K562 (cell line): Measurements from ENCODE around the gene REM2. TPM values are rescaled to one million over a fixed set of nuclear protein-coding genes. Genes with fewer than 3 reads are reported as not detected.

Experiments used
- ETS1 ChIP-seq: conservative IDR thresholded peaks from 2 replicates; pipeline ENCODE4 v1.6.1; 2011; ENCODE audit warnings: low read depth, mild to moderate bottlenecking, low read length; ENCODE audit not compliant: control insufficient read depth
- ETV1 ChIP-seq: fragments of 450-650 bp; conservative IDR thresholded peaks from 2 replicates; pipeline ENCODE4 v1.6.1; 2016; ENCODE audit warnings: missing genetic modification characterization, control low read depth, low read depth, missing compliant biosample characterization
- GATA2 ChIP-seq: sonication (generic); formaldehyde crosslinking; IDR thresholded peaks from 2 replicates; pipeline ENCODE4 v1.4.0; 2020; ENCODE audit warnings: mild to moderate bottlenecking, missing genetic modification reagents
- ILK ChIP-seq: fragments of 450-650 bp; IDR thresholded peaks from 2 replicates; pipeline ENCODE4 v1.6.1; 2016; ENCODE audit warnings: missing genetic modification characterization, low read depth, mild to moderate bottlenecking, missing compliant biosample characterization, moderate library complexity, borderline replicate concordance
- KLF13 ChIP-seq: fragments of 450-650 bp; IDR thresholded peaks from 2 replicates; pipeline ENCODE4 v1.6.1; 2016; ENCODE audit warnings: missing genetic modification characterization, low read depth, mild to moderate bottlenecking, missing compliant biosample characterization, moderate library complexity, borderline replicate concordance
- NEUROD1 ChIP-seq: fragments of 150-350 bp; IDR thresholded peaks from 2 replicates; pipeline ENCODE4 v1.6.1; 2014; ENCODE audit warnings: borderline replicate concordance, low read length, low read depth; ENCODE audit not compliant: partially characterized antibody
- PATZ1 ChIP-seq: fragments of 250-450 bp; sonication (Bioruptor Pico); IDR thresholded peaks from 2 replicates; pipeline ENCODE4 v1.5.0; 2020; ENCODE audit warnings: mild to moderate bottlenecking, borderline replicate concordance
- POLR2G ChIP-seq: fragments of 200-400 bp; formaldehyde crosslinking; IDR thresholded peaks from 2 replicates; pipeline ENCODE4 v1.6.1; 2017; ENCODE audit warnings: low read depth, mild to moderate bottlenecking, antibody characterized with exemption, low read length, moderate library complexity
- PRMT5 ChIP-seq: sonication (generic); formaldehyde crosslinking; IDR thresholded peaks from 2 replicates; pipeline ENCODE4 v1.5.0; 2020; ENCODE audit warnings: missing genetic modification reagents
- RFX7 ChIP-seq: fragments of 250-450 bp; sonication (Bioruptor Pico); IDR thresholded peaks from 2 replicates; pipeline ENCODE4 v1.5.1; 2021; ENCODE audit warnings: mild to moderate bottlenecking
- TCF3 ChIP-seq: sonication (generic); formaldehyde crosslinking; IDR thresholded peaks from 2 replicates; pipeline ENCODE4 v1.4.0; 2020; ENCODE audit warnings: mild to moderate bottlenecking, missing genetic modification reagents
- ZBED1 ChIP-seq: IDR thresholded peaks from 2 replicates; pipeline ENCODE4 v1.6.1; 2014
- ZNF184 ChIP-seq: sonication (generic); formaldehyde crosslinking; IDR thresholded peaks from 2 replicates; pipeline ENCODE4 v1.5.0; 2020; ENCODE audit warnings: missing genetic modification reagents
- ZNF699 ChIP-seq: fragments of 250-450 bp; sonication (Bioruptor Pico); IDR thresholded peaks from 2 replicates; pipeline ENCODE4 v1.8.0; 2021; ENCODE audit warnings: mild to moderate bottlenecking, moderate library complexity; ENCODE audit not compliant: insufficient replicate concordance
- ZNF764 ChIP-seq: fragments of 250-450 bp; sonication (Bioruptor Pico); IDR thresholded peaks from 2 replicates; pipeline ENCODE4 v1.4.0; 2020; ENCODE audit warnings: low read depth, mild to moderate bottlenecking, moderate library complexity
- polyA plus RNA-seq, 8 experiments: library from polyadenylated mRNA; depleted of rRNA in 4 of 8; stranded (reverse) in 5 of 8; unstranded in 3 of 8; fragments of >200 nt; fragmentation: Nextera tagmentation in 2 of 8; fragmentation: Illumina TruSeq in 1 of 8; extraction: Ambion mirVana in 2 of 8; extraction: Trizol in 1 of 8; gene quantifications; 2 replicates each; pipeline versions ENCODE4 v1.2.1 to v1.2.3, GENCODE V29; 2011 to 2014; ENCODE audit warnings: inconsistent platforms in 1 of 8, missing spikeins in 1 of 8
- total RNA-seq, 7 experiments: library from RNA; depleted of rRNA in 6 of 7; stranded (reverse); fragments of >200 nt in 6 of 7; fragmentation: Illumina TruSeq in 2 of 7; extraction: Trizol in 2 of 7; gene quantifications; 2 replicates each; pipeline versions ENCODE4 v1.2.1 to v1.2.3, GENCODE V29; 2011 to 2021; ENCODE audit warnings: low replicate concordance in 1 of 7
- TF ChIP-seq, protein P1 (sequence below), 2 experiments: fragments of 250-450 bp in 1 of 2; fragments of 450-650 bp in 1 of 2; sonication (Bioruptor Pico) in 1 of 2; IDR thresholded peaks; 2 replicates each; pipeline versions ENCODE4 v1.6.1 to v1.8.0; 2016 to 2021; ENCODE audit warnings: mild to moderate bottlenecking in 2 of 2, moderate library complexity in 2 of 2, missing compliant biosample characterization in 1 of 2, missing genetic modification characterization in 1 of 2
- TF ChIP-seq, protein P2 (sequence below): fragments of 450-650 bp; conservative IDR thresholded peaks from 2 replicates; pipeline ENCODE4 v1.6.1; 2016; ENCODE audit warnings: missing genetic modification characterization, low read depth, mild to moderate bottlenecking, missing compliant biosample characterization, moderate library complexity
- TF ChIP-seq, protein P3 (sequence below): fragments of 200-800 bp; sonication (Bioruptor generic); IDR thresholded peaks from 2 replicates; pipeline ENCODE4 v1.6.1; 2017; ENCODE audit warnings: missing genetic modification characterization, missing compliant biosample characterization
- TF ChIP-seq, protein P4 (sequence below): fragments of 450-650 bp; IDR thresholded peaks from 2 replicates; pipeline ENCODE4 v1.6.1; 2017; ENCODE audit warnings: antibody characterized with exemption

REM2 gene
- total and polyA plus RNA-seq, 9 of the 15 experiments (the other 6 are each of a cell fraction or from before 2014, with no cell fraction given): 0.18 to 1.0 (median 0.38) TPM

GRCh38 chr14:22897357-22897756 is 14.3 kb downstream of the REM2 start (continued):
- TF ChIP-seq ZBED1: no peak
- TF ChIP-seq ETS1: peak; percentile 72; the same call in 1 of the 2 replicates
- TF ChIP-seq TCF3 (CRISPR knock-in tag): peak; percentile 94
- no peak for TF ChIP-seq ETV1 (tag)
- TF ChIP-seq, protein P1, sequence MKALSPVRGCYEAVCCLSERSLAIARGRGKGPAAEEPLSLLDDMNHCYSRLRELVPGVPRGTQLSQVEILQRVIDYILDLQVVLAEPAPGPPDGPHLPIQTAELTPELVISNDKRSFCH (CRISPR knock-in tag; IDR thresholded peaks at IDR 0.05): no peak
- TF ChIP-seq, protein P1 (tag; IDR thresholded peaks at IDR 0.05): no peak; the same call in 1 of the 2 replicates
- no peak for TF ChIP-seq ZNF184 (CRISPR knock-in tag)
- TF ChIP-seq ZNF699: no peak
- TF ChIP-seq ZNF764: no peak
- TF ChIP-seq, protein P2, sequence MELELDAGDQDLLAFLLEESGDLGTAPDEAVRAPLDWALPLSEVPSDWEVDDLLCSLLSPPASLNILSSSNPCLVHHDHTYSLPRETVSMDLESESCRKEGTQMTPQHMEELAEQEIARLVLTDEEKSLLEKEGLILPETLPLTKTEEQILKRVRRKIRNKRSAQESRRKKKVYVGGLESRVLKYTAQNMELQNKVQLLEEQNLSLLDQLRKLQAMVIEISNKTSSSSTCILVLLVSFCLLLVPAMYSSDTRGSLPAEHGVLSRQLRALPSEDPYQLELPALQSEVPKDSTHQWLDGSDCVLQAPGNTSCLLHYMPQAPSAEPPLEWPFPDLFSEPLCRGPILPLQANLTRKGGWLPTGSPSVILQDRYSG (tag): 0 out of 2 replicates have a peak, but pooled peaks have one; percentile 52
- TF ChIP-seq RFX7 (CRISPR knock-in tag): no peak
- TF ChIP-seq PATZ1 (CRISPR knock-in tag): no peak
- no peak for TF ChIP-seq POLR2G
- TF ChIP-seq NEUROD1: no peak
- TF ChIP-seq, protein P3, sequence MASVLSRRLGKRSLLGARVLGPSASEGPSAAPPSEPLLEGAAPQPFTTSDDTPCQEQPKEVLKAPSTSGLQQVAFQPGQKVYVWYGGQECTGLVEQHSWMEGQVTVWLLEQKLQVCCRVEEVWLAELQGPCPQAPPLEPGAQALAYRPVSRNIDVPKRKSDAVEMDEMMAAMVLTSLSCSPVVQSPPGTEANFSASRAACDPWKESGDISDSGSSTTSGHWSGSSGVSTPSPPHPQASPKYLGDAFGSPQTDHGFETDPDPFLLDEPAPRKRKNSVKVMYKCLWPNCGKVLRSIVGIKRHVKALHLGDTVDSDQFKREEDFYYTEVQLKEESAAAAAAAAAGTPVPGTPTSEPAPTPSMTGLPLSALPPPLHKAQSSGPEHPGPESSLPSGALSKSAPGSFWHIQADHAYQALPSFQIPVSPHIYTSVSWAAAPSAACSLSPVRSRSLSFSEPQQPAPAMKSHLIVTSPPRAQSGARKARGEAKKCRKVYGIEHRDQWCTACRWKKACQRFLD (CRISPR knock-in tag): no peak; the same call in 1 of the 2 replicates
- TF ChIP-seq, protein P4, sequence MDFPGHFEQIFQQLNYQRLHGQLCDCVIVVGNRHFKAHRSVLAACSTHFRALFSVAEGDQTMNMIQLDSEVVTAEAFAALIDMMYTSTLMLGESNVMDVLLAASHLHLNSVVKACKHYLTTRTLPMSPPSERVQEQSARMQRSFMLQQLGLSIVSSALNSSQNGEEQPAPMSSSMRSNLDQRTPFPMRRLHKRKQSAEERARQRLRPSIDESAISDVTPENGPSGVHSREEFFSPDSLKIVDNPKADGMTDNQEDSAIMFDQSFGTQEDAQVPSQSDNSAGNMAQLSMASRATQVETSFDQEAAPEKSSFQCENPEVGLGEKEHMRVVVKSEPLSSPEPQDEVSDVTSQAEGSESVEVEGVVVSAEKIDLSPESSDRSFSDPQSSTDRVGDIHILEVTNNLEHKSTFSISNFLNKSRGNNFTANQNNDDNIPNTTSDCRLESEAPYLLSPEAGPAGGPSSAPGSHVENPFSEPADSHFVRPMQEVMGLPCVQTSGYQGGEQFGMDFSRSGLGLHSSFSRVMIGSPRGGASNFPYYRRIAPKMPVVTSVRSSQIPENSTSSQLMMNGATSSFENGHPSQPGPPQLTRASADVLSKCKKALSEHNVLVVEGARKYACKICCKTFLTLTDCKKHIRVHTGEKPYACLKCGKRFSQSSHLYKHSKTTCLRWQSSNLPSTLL: no peak
- TF ChIP-seq GATA2 (CRISPR knock-in tag): peak; percentile 87
- no peak for TF ChIP-seq PRMT5 (CRISPR knock-in tag)
- no peak for TF ChIP-seq ILK (tag)
- no peak for TF ChIP-seq KLF13 (tag)
